Measurements from ENCODE around the gene CPNE8.

Gene CPNE8

DNA sequence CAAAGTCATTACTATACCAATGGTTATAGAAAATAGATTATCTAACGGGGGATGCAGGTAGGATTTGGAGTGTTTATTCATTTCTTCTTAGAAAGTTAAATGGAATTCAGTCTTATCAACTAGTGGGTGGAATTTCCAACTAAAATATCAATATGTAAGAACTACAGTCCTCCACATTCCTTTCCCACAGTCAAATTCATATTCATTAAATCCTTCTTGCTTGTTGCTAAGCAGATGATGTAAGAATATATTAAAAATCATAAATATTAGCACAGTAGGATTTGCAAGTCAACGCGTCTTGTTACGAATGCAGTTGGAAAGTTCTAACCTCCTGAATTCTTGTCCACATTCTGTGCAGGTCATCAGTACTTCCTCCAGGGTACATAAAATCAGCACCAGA is 259.2 kb downstream of the CPNE8 start:
- in situ Hi-C loops (cut with MboI; ENCODE audit: low sequenced_read_pairs, unreplicated experiment), result no loop called here
- TF ChIP-seq, protein P1, sequence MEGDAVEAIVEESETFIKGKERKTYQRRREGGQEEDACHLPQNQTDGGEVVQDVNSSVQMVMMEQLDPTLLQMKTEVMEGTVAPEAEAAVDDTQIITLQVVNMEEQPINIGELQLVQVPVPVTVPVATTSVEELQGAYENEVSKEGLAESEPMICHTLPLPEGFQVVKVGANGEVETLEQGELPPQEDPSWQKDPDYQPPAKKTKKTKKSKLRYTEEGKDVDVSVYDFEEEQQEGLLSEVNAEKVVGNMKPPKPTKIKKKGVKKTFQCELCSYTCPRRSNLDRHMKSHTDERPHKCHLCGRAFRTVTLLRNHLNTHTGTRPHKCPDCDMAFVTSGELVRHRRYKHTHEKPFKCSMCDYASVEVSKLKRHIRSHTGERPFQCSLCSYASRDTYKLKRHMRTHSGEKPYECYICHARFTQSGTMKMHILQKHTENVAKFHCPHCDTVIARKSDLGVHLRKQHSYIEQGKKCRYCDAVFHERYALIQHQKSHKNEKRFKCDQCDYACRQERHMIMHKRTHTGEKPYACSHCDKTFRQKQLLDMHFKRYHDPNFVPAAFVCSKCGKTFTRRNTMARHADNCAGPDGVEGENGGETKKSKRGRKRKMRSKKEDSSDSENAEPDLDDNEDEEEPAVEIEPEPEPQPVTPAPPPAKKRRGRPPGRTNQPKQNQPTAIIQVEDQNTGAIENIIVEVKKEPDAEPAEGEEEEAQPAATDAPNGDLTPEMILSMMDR (IDR thresholded peaks at IDR 0.05; ENCODE audit: borderline replicate concordance, control extremely low read depth, extremely low read depth, insufficient read depth, missing control alignments), result no peak
- no peak for DNase-seq (ENCODE audit: low spot score)

DNA sequence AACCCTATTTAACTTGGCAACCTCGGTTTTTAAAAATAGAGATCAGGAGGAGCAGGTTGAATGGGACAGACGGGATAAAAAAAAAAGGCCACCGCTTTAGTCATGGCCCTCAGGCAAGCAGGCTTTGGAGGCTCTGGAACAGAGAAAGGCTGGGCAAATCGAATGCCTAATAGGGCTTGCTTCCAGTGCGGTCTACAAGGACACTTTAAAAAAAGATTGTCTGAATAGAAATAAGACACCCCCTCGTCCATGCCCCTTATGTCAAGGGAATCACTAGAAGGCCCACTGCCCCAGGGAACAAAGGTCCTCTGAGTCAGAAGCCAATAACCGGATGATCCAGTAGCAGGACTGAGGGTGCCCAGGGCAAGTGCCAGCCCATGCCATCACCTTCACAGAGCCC is 265.8 kb downstream of the CPNE8 start:
- TF ChIP-seq, protein P1 (IDR thresholded peaks at IDR 0.05; ENCODE audit: borderline replicate concordance, control extremely low read depth, extremely low read depth, insufficient read depth, missing control alignments), result no peak
- in situ Hi-C loops (cut with MboI; ENCODE audit: low sequenced_read_pairs, unreplicated experiment), result no loop called here
- no peak for DNase-seq (ENCODE audit: low spot score)

DNA sequence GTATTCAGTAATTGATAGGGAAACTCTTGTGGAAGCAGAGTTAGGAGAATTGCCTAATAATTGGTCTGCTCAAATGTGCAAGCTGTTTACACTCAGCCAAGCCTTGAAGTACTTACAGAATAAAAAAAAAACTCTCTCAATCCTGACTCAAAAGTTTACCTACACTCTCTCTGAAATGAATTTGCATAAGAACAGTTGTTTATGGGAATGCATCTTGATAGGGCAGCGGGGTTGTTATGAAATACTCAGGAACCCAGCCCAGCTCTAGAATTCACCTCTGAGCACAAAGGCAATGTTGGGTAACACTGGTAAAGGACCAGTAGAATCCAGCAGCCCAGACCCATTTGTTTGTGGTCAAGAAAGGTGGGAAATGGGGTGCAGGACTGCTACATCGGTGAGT is 267.0 kb downstream of the CPNE8 start:
- TF ChIP-seq, protein P1 (IDR thresholded peaks at IDR 0.05; ENCODE audit: borderline replicate concordance, control extremely low read depth, extremely low read depth, insufficient read depth, missing control alignments), result no peak
- in situ Hi-C loops (cut with MboI; ENCODE audit: low sequenced_read_pairs, unreplicated experiment), result no loop called here
- DNase-seq (ENCODE audit: low spot score), result no peak

DNA sequence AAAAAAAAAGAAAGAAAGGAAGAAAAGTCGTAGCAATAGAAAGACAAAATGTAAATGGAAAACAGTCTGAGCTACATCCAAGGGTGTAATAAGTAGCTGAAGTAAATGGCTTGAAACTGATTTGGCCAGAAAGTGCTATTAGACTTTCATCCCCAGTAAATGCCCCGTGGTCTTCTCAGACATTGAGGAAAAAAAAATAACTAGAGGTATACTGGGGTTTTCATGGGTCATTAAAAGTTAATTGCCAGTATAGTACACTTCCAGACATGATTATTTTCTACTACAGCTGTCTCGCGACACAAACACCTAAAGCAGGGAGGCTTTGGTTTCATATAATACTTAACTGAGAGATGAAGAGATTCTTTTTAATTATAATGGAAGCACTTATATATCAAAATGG is 271.9 kb downstream of the CPNE8 start:
- DNase-seq (ENCODE audit: low spot score), result no peak
- in situ Hi-C loops (cut with MboI; ENCODE audit: low sequenced_read_pairs, unreplicated experiment), result no loop called here
- TF ChIP-seq, protein P1 (IDR thresholded peaks at IDR 0.05; ENCODE audit: borderline replicate concordance, control extremely low read depth, extremely low read depth, insufficient read depth, missing control alignments), result no peak

DNA sequence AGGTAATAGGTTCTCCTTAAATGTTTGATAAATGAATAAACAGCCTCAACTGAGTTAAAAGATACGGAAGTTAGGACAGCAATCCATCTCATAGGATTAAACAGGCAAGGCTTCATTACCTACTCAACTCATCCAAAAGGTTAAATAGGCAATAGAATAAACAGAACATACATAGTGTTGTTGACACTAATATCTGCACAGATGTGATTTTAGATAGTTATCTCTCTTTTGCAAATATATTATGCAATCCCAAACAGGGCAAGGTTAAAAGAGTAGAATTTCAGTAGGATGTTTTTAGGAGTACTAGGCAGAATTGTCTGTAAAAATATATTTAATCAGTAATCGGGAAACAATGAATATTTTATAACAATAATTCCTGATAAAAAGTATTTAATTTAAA is 276.3 kb downstream of the CPNE8 start:
- DNase-seq (ENCODE audit: low spot score), result no peak

DNA sequence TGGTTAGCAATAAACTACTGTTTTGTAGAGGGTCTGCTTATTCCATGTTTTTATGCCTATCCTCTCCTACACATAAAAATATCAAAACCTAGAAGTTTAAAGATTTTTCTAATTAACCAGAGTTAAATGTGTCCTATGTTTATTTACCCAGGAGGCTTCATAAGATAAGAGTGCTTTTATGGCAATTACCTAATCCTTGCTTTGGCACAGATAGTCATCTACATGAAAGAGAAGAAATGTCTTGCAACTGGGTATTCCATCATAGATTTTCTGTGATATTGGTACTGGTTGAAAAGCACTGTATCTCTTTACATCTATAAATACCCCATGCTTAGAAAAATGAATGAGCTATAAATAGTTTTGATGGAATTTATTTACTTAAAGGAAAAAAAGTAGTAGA is 277.1 kb downstream of the CPNE8 start:
- in situ Hi-C loops (cut with MboI; ENCODE audit: low sequenced_read_pairs, unreplicated experiment), result no loop called here
- no peak for DNase-seq (ENCODE audit: low spot score)
- TF ChIP-seq, protein P1 (IDR thresholded peaks at IDR 0.05; ENCODE audit: borderline replicate concordance, control extremely low read depth, extremely low read depth, insufficient read depth, missing control alignments), result no peak

More for the DNA sequence above, 276.3 kb downstream of the CPNE8 start:
- TF ChIP-seq, protein P1 (IDR thresholded peaks at IDR 0.05; ENCODE audit: borderline replicate concordance, control extremely low read depth, extremely low read depth, insufficient read depth, missing control alignments), result no peak
- in situ Hi-C loops (cut with MboI; ENCODE audit: low sequenced_read_pairs, unreplicated experiment), result no loop called here

DNA sequence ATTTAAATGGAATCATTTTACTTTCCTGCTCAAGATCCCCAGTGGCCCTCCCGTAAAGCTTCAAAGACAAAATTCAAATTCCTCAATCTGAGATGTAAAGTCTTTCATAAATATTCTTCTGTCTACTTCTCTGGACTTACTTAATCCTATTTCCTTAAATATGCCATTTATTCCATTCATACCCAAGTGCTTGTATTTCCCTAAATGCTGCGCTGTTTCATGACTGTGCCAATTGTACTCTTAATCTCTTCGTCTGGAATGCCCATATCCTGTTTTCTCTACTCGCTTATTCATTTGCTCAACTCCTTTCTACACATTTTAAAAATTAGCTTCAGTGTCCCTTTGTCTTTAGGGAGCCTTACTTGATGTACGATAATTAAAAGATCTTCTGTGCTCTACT is 280.1 kb downstream of the CPNE8 start:
- in situ Hi-C loops (cut with MboI; ENCODE audit: low sequenced_read_pairs, unreplicated experiment), result no loop called here
- no peak for DNase-seq (ENCODE audit: low spot score)
- TF ChIP-seq, protein P1 (IDR thresholded peaks at IDR 0.05; ENCODE audit: borderline replicate concordance, control extremely low read depth, extremely low read depth, insufficient read depth, missing control alignments), result no peak

Measured in GM13976 (cell line).